HCT116 (cell line): ENCODE data around the gene USP15. TPM values are rescaled to one million over a fixed set of nuclear protein-coding genes. Genes with fewer than 3 reads are reported as not detected.

Experiments
- ATAC-seq: fragments of 200-7000 bp; cut with Tn5 transposase; 2 replicates; pipeline ENCODE4 v1.9.1; 2020; ENCODE audit warnings: mild to moderate bottlenecking, moderate library complexity
- BruUV-seq: library from RNA; stranded (reverse); fragments of 400-500 nt; replicated peaks from 2 replicates; lab custom pipeline; 2021; lab: Mats Ljungman, UMichigan
- CTCF ChIA-PET: fragments of 300-600 bp; sonication (Branson Sonifier 250); formaldehyde crosslinking; loops from one replicate; lab custom pipeline; 2021; ENCODE audit warnings: antibody characterized with exemption; lab: Charles Lee
- POLR2A ChIA-PET: fragments of 300-600, 350-600 bp; sonication (Branson Sonifier 250); formaldehyde crosslinking; loops from one replicate; lab custom pipeline; 2021; ENCODE audit warnings: antibody characterized with exemption; lab: Charles Lee
- RAD21 ChIA-PET, 2 experiments: fragments of 300-600 bp; sonication (Branson Sonifier 250); formaldehyde crosslinking; loops; one replicate each; lab custom pipeline; 2023; ENCODE audit warnings: low total read pairs in 2 of 2; ENCODE audit not compliant: uncharacterized antibody in 2 of 2, unreplicated experiment in 2 of 2, low non-redundant PET in 1 of 2; lab: Charles Lee
- DNase-seq: peaks from one replicate; pipeline ENCODE4 v3.0.0-alpha.2; 2010; ENCODE audit warnings: low read depth, low spot score
- H2AFZ ChIP-seq: fragments of 200-600 bp; shearing (Covaris generic), sonication (generic); 2 replicates; pipeline ENCODE4 v1.6.1; 2017; ENCODE audit warnings: low read depth, mixed run types, mixed read lengths, antibody characterized with exemption, low read length; ENCODE audit not compliant: poor library complexity, severe bottlenecking
- H3K27ac ChIP-seq: 2 replicates; pipeline ENCODE4 v1.5.1; 2012; ENCODE audit warnings: low read depth, low read length
- H3K27me3 ChIP-seq: fragments of 200-600 bp; sonication (generic); 2 replicates; pipeline ENCODE4 v1.6.1; 2016; ENCODE audit warnings: mixed run types, low read length, mixed read lengths; ENCODE audit not compliant: insufficient read depth
- H3K36me3 ChIP-seq, 2 experiments: fragments of 200-500 bp in 1 of 2; fragments of 200-600 bp in 1 of 2; sonication (Bioruptor generic) in 1 of 2; sonication (generic) in 1 of 2; 2 replicates each; pipeline versions ENCODE4 v1.5.1 to v1.6.1; 2014 to 2016; ENCODE audit warnings: low read length in 2 of 2, inconsistent platforms in 1 of 2, mixed read lengths in 1 of 2, mixed run types in 1 of 2; ENCODE audit not compliant: insufficient read depth in 2 of 2, control insufficient read depth in 1 of 2
- H3K4me1 ChIP-seq, 2 experiments: fragments of 200-600 bp in 1 of 2; sonication (generic) in 1 of 2; 2 replicates each; pipeline versions ENCODE4 v1.5.1 to v1.6.1; 2012 to 2017; ENCODE audit warnings: low read length in 2 of 2, inconsistent platforms in 1 of 2, mild to moderate bottlenecking in 1 of 2, mixed read lengths in 1 of 2, mixed run types in 1 of 2, moderate library complexity in 1 of 2; ENCODE audit not compliant: insufficient read depth in 2 of 2, control insufficient read depth in 1 of 2
- H3K4me2 ChIP-seq: fragments of 200-600 bp; sonication (generic); 2 replicates; pipeline ENCODE4 v1.6.1; 2017; ENCODE audit warnings: mixed run types, low read length, mixed read lengths
- H3K4me3 ChIP-seq, 2 experiments: fragments of 200-600 bp in 1 of 2; sonication (generic) in 1 of 2; replicated peaks in 1 of 2; 2 replicates each; pipeline ENCODE4 v1.5.1; 2011 to 2016; ENCODE audit warnings: low read length in 2 of 2, control low read depth in 1 of 2, low read depth in 1 of 2, mild to moderate bottlenecking in 1 of 2, mixed read lengths in 1 of 2, mixed run types in 1 of 2
- H3K79me2 ChIP-seq: fragments of 200-600 bp; sonication (generic); 2 replicates; pipeline ENCODE4 v1.6.1; 2017; ENCODE audit warnings: mild to moderate bottlenecking, mixed run types, low read length, moderate library complexity, mixed read lengths; ENCODE audit not compliant: insufficient read depth
- H3K9ac ChIP-seq: fragments of 200-600 bp; sonication (generic); 2 replicates; pipeline ENCODE4 v1.6.1; 2016; ENCODE audit warnings: low read length, mixed read lengths
- H3K9me2 ChIP-seq: fragments of 200-600 bp; sonication (generic), shearing (Covaris generic); 2 replicates; pipeline ENCODE4 v1.6.1; 2017; ENCODE audit warnings: mixed run types, mild to moderate bottlenecking, moderate library complexity; ENCODE audit not compliant: insufficient read depth
- H3K9me3 ChIP-seq, 2 experiments: fragments of 200-500 bp in 1 of 2; fragments of 200-600 bp in 1 of 2; sonication (Bioruptor generic) in 1 of 2; sonication (generic) in 1 of 2; 2 replicates each; pipeline ENCODE4 v1.6.1; 2014 to 2017; ENCODE audit warnings: low read length in 2 of 2, mixed read lengths in 2 of 2, inconsistent platforms in 1 of 2, low read depth in 1 of 2, mild to moderate bottlenecking in 1 of 2, mixed run types in 1 of 2, moderate library complexity in 1 of 2; ENCODE audit not compliant: control insufficient read depth in 1 of 2, insufficient read depth in 1 of 2
- H4K20me1 ChIP-seq: fragments of 200-600 bp; sonication (generic), shearing (Covaris generic); 2 replicates; pipeline ENCODE4 v1.6.1; 2017; ENCODE audit warnings: mixed run types, mild to moderate bottlenecking, moderate library complexity; ENCODE audit not compliant: insufficient read depth
- CBX3 ChIP-seq: IDR thresholded peaks from 2 replicates; pipeline ENCODE4 v1.6.1; 2012; ENCODE audit warnings: low read depth
- CEBPB ChIP-seq: IDR thresholded peaks from 2 replicates; pipeline ENCODE4 v1.6.1; 2012; ENCODE audit warnings: low read depth
- EZH2 ChIP-seq: fragments of 200-600 bp; sonication (generic); IDR thresholded peaks from 2 replicates; pipeline ENCODE4 v1.6.1; 2017; ENCODE audit warnings: antibody characterized with exemption, mixed run types
- FOSL1 ChIP-seq: IDR thresholded peaks from 2 replicates; pipeline ENCODE4 v1.6.1; 2012; ENCODE audit warnings: low read depth
- JUND ChIP-seq: IDR thresholded peaks from 2 replicates; pipeline ENCODE4 v1.6.1; 2012
- POLR2A ChIP-seq: IDR thresholded peaks from 2 replicates; pipeline ENCODE4 v1.7.0; 2011; ENCODE audit warnings: borderline replicate concordance; ENCODE audit not compliant: insufficient read depth, insufficient read length; ENCODE audit errors: extremely low read depth
- POLR2AphosphoS5 ChIP-seq: IDR thresholded peaks from 2 replicates; pipeline ENCODE4 v1.6.1; 2011; ENCODE audit warnings: mild to moderate bottlenecking, low read depth, low read length, moderate library complexity
- SIN3A ChIP-seq: IDR thresholded peaks from 2 replicates; pipeline ENCODE4 v1.6.1; 2012; ENCODE audit warnings: low read depth
- SP1 ChIP-seq: IDR thresholded peaks from 2 replicates; pipeline ENCODE4 v1.6.1; 2012; ENCODE audit warnings: low read depth
- SRF ChIP-seq: IDR thresholded peaks from 2 replicates; pipeline ENCODE4 v1.6.1; 2012; ENCODE audit warnings: low read depth
- TCF7L2 ChIP-seq: IDR thresholded peaks from 2 replicates; pipeline ENCODE4 v1.7.0; 2011; ENCODE audit warnings: borderline replicate concordance, inconsistent platforms; ENCODE audit not compliant: insufficient read depth, insufficient read length; ENCODE audit errors: extremely low read depth
- YY1 ChIP-seq: IDR thresholded peaks from 2 replicates; pipeline ENCODE4 v1.6.1; 2011; ENCODE audit warnings: low read length, low read depth, moderate library complexity, mild to moderate bottlenecking; ENCODE audit not compliant: insufficient replicate concordance; ENCODE audit errors: extremely low read depth
- ZFX ChIP-seq: fragments of 450-650 bp; IDR thresholded peaks from 2 replicates; pipeline ENCODE4 v1.6.1; 2017
- ZNF274 ChIP-seq: fragments of 200-500 bp; sonication (Bioruptor generic); IDR thresholded peaks from 2 replicates; pipeline ENCODE4 v1.6.1; 2014; ENCODE audit warnings: mild to moderate bottlenecking, low read depth, low read length, inconsistent platforms
- intact Hi-C: fragments of 100-400 bp; cut with micrococcal nuclease; formaldehyde crosslinking; loops from 2 replicates; pipeline ENCODE4 v1.10.0; 2022
- total RNA-seq: library from RNA; stranded (reverse); gene quantifications from one replicate; pipeline ENCODE4 v1.2.1, GENCODE V29; 2021; ENCODE audit not compliant: unreplicated experiment
- TF ChIP-seq, protein P1 (sequence below): IDR thresholded peaks from 2 replicates; pipeline ENCODE4 v1.6.1; 2012; ENCODE audit warnings: low read depth
- TF ChIP-seq, protein P2 (sequence below): IDR thresholded peaks from 2 replicates; pipeline ENCODE4 v1.6.1; 2012
- TF ChIP-seq, protein P3 (sequence below): IDR thresholded peaks from 2 replicates; pipeline ENCODE4 v1.6.1; 2011; ENCODE audit warnings: mild to moderate bottlenecking, low read length, moderate library complexity; ENCODE audit not compliant: insufficient replicate concordance; ENCODE audit errors: extremely low read depth
- TF ChIP-seq, protein P4 (sequence below), 3 experiments: fragments of 200-600 bp in 1 of 3; sonication (generic) in 1 of 3; IDR thresholded peaks in 2 of 3; conservative IDR thresholded peaks in 1 of 3; 2 replicates each; pipeline ENCODE4 v1.5.1; 2012 to 2017; ENCODE audit warnings: low read depth in 2 of 3, low read length in 2 of 3, antibody characterized with exemption in 1 of 3, borderline replicate concordance in 1 of 3, control low read depth in 1 of 3, mild to moderate bottlenecking in 1 of 3, mixed read lengths in 1 of 3, mixed run types in 1 of 3, moderate library complexity in 1 of 3; ENCODE audit not compliant: insufficient read depth in 1 of 3

USP15 gene
- total RNA-seq, 1 experiment from 2014 or later = 49.5 TPM

DNA sequence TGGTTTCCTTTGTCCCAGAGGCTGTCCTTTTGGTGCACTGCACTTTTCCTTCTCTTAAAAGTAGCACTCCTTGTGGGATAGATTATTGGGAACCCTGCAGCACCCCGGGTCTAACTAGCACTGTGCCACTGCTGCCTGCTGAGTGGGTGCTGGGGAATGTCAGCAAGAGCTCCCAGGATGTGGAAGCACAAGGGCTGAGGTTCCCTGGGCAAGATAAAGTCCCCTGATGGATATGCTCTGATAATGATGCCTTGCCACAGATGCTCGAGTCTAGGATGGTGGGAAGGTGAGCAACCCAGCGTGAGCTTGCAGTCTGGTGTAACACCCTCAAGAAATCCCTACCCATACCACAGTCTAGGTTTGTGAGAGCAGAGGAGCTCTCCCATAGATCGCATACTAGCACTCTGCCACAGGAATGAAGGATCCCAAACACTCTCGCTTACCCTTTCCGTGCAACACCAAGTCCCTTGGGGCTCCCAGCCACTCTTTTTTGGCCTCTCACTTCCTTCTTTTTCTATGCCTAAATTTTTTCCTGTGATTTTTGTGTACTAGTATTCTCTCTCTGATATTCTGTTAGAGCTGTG, 32.6 kb downstream of the USP15 start:
- H3K27ac ChIP-seq = no peak overlapping the region
- H3K9ac ChIP-seq = no peak overlapping the region
- peaks cover 22% of the 10 kb centered on the region; the same call in 1 of the 2 replicates for H4K20me1 ChIP-seq
- H3K79me2 ChIP-seq = peaks cover 71% of the 10 kb centered on the region
- H3K4me3 ChIP-seq = no peak overlapping the region
- peaks cover 5 to 21% of the 10 kb centered on the region in 2 experiments for H3K4me1 ChIP-seq
- no peak for DNase-seq
- no peaks in the 10 kb centered on the region for H3K9me3 ChIP-seq
- ATAC-seq = no peak
- no TSS peak for BruUV-seq
- no peaks in the 10 kb centered on the region for H3K27me3 ChIP-seq
- H3K4me2 ChIP-seq = no peak overlapping the region
- H3K9me2 ChIP-seq = no peaks in the 10 kb centered on the region
- RAD21 ChIA-PET = no interaction called here
- intact Hi-C loops = no loop called here
- CTCF ChIA-PET = no interaction called here
- POLR2A ChIA-PET = interaction anchor here (1.2 kb wide), 1 partner anchor 33 kb away, joined by 3 read pairs; the partner anchor contains the start of gene USP15
- TF ChIP-seq POLR2AphosphoS5 = no peak
- TF ChIP-seq SIN3A = no peak
- TF ChIP-seq TCF7L2 = no peak
- TF ChIP-seq YY1 = no peak
- no peak for TF ChIP-seq SP1
- TF ChIP-seq, protein P1, sequence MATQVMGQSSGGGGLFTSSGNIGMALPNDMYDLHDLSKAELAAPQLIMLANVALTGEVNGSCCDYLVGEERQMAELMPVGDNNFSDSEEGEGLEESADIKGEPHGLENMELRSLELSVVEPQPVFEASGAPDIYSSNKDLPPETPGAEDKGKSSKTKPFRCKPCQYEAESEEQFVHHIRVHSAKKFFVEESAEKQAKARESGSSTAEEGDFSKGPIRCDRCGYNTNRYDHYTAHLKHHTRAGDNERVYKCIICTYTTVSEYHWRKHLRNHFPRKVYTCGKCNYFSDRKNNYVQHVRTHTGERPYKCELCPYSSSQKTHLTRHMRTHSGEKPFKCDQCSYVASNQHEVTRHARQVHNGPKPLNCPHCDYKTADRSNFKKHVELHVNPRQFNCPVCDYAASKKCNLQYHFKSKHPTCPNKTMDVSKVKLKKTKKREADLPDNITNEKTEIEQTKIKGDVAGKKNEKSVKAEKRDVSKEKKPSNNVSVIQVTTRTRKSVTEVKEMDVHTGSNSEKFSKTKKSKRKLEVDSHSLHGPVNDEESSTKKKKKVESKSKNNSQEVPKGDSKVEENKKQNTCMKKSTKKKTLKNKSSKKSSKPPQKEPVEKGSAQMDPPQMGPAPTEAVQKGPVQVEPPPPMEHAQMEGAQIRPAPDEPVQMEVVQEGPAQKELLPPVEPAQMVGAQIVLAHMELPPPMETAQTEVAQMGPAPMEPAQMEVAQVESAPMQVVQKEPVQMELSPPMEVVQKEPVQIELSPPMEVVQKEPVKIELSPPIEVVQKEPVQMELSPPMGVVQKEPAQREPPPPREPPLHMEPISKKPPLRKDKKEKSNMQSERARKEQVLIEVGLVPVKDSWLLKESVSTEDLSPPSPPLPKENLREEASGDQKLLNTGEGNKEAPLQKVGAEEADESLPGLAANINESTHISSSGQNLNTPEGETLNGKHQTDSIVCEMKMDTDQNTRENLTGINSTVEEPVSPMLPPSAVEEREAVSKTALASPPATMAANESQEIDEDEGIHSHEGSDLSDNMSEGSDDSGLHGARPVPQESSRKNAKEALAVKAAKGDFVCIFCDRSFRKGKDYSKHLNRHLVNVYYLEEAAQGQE = no peak
- TF ChIP-seq, protein P2, sequence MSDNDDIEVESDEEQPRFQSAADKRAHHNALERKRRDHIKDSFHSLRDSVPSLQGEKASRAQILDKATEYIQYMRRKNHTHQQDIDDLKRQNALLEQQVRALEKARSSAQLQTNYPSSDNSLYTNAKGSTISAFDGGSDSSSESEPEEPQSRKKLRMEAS = no peak
- TF ChIP-seq JUND = no peak
- no peak for TF ChIP-seq POLR2A
- TF ChIP-seq, protein P3, sequence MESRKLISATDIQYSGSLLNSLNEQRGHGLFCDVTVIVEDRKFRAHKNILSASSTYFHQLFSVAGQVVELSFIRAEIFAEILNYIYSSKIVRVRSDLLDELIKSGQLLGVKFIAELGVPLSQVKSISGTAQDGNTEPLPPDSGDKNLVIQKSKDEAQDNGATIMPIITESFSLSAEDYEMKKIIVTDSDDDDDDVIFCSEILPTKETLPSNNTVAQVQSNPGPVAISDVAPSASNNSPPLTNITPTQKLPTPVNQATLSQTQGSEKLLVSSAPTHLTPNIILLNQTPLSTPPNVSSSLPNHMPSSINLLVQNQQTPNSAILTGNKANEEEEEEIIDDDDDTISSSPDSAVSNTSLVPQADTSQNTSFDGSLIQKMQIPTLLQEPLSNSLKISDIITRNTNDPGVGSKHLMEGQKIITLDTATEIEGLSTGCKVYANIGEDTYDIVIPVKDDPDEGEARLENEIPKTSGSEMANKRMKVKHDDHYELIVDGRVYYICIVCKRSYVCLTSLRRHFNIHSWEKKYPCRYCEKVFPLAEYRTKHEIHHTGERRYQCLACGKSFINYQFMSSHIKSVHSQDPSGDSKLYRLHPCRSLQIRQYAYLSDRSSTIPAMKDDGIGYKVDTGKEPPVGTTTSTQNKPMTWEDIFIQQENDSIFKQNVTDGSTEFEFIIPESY = no peak
- no peak for TF ChIP-seq FOSL1
- no peak for TF ChIP-seq SRF
- TF ChIP-seq ZFX = no peak
- TF ChIP-seq CBX3 = no peak
- TF ChIP-seq ZNF274 = no peak
- no peak for TF ChIP-seq CEBPB
- TF ChIP-seq EZH2 = no peak
- TF ChIP-seq, protein P4, sequence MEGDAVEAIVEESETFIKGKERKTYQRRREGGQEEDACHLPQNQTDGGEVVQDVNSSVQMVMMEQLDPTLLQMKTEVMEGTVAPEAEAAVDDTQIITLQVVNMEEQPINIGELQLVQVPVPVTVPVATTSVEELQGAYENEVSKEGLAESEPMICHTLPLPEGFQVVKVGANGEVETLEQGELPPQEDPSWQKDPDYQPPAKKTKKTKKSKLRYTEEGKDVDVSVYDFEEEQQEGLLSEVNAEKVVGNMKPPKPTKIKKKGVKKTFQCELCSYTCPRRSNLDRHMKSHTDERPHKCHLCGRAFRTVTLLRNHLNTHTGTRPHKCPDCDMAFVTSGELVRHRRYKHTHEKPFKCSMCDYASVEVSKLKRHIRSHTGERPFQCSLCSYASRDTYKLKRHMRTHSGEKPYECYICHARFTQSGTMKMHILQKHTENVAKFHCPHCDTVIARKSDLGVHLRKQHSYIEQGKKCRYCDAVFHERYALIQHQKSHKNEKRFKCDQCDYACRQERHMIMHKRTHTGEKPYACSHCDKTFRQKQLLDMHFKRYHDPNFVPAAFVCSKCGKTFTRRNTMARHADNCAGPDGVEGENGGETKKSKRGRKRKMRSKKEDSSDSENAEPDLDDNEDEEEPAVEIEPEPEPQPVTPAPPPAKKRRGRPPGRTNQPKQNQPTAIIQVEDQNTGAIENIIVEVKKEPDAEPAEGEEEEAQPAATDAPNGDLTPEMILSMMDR (IDR thresholded peaks at IDR 0.05 in 2 of 3, conservative IDR thresholded peaks at IDR 0.05 in 1 of 3; ENCODE audit: borderline replicate concordance in 1 of 3, insufficient read depth in 1 of 3, low read depth in 2 of 3, low read length in 2 of 3) = no peak
- TF ChIP-seq, all 23 proteins: peak for 0
- Histone ChIP-seq H3K36me3 (peaks cover 0 to 2% of the 10 kb centered on the region in 2 experiments; a peak in 2 of 4 replicates), H2AFZ (no peak overlapping the region)
